GM19455 (cell line): ENCODE data around the gene DEDD.

Experiments used
- ATAC-seq: cut with Tn5 transposase; IDR thresholded peaks from one replicate; pipeline ENCODE4 v1.9.1; 2021; ENCODE audit not compliant: unreplicated experiment

DEDD gene

GRCh38 chr1:161163793-161164192 is 31.3 kb upstream of the DEDD start:
- ATAC-seq: no peak

- ATAC-seq: no peak
Measured at GRCh38 chr1:161162806-161163205, 30.3 kb upstream of the DEDD start.

GRCh38 chr1:161162052-161162451 is 29.6 kb upstream of the DEDD start:
- no peak for ATAC-seq

GRCh38 chr1:161161652-161162051 is 29.2 kb upstream of the DEDD start:
- ATAC-seq: no peak

GRCh38 chr1:161160671-161161145 is 28.2 kb upstream of the DEDD start:
- ATAC-seq: no peak

- ATAC-seq: no peak
Measured at GRCh38 chr1:161159913-161160243, 27.4 kb upstream of the DEDD start.

- ATAC-seq: peak; percentile 78
Measured at GRCh38 chr1:161159087-161159912, 26.8 kb upstream of the DEDD start, which contains the start of gene USP21. USP21 (plus strand) TSS chr1:161159500; CDS start chr1:161160641, 1,141 bp downstream.

DNA sequence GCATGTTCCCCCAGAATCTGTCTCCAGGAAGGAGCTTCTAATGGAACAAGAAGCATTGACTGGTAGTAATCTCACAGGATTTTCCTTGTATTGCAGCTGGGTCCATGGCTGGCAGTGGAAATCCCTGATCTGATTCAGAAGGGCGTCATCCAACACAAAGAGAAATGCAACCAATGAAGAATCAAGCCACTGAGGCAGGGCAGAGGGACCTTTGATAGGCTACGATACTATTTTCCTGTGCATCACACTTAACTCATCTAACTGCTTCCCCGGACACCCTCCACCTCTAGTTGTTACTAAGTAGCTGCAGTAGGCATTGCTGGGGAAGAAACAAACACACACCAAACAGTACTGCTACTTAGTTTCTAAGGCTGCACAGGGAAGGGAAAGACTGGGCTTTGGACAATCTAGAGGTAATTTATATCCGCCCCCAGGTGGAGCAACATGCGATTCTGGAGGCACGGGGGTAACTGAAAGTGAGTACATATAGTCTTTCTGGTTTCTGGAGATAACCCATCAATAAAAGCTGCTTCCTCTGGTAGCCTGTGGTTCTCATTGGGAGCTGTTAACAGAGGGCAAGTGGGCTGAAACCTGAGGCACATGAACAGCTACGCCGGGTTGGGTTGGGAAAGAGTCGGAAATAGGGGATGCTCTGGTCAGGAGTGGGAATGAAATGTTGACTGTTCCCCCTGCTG is 26.0 kb upstream of the DEDD start:
- ATAC-seq: no peak

- no peak for ATAC-seq
Measured at GRCh38 chr1:161157867-161158266, 25.4 kb upstream of the DEDD start.

GRCh38 chr1:161153682-161154337 is 21.3 kb upstream of the DEDD start, which contains the start of gene UFC1:
UFC1 (plus strand) TSS chr1:161153978; CDS start chr1:161153998, 20 bp downstream.
- peak; percentile 85 for ATAC-seq

DNA sequence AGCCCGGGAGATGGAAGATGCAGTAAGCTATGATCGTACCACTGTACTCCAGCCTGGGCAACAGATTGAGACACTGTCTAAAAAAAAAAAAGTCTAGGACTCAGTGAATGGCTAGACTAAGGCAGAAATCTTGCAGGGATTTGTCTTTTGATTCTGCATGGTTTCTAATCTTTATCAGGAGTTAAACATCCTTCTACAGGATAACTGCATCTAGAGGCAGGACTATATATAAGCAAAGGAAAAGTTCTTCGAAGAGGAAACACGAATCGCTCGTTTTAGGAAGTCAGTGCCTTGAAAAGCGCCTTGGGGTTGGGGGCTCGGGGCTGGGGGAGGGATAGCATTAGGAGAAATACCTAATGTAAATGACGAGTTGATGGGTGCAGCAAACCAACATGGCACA is 20.7 kb upstream of the DEDD start:
- no peak for ATAC-seq

DNA sequence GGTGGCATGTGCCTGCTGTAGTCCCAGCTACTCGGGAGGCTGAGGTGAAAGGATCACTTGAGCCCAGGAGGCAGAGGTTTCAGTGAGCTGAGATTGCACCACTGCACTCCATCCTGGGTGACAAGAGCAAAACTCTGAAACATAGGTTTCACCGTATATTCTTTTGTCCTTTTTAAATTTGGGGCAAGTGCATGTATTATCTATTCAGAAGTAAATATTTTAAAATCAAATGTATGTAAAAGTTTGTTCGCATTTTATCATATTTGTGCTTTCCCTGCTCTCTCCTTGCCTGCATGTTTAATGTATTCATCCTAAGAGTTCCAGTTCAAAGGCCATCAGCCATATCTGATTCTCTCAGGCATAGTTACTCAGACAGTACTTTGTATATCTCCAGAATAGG is 13.4 kb upstream of the DEDD start:
- no peak for ATAC-seq

DNA sequence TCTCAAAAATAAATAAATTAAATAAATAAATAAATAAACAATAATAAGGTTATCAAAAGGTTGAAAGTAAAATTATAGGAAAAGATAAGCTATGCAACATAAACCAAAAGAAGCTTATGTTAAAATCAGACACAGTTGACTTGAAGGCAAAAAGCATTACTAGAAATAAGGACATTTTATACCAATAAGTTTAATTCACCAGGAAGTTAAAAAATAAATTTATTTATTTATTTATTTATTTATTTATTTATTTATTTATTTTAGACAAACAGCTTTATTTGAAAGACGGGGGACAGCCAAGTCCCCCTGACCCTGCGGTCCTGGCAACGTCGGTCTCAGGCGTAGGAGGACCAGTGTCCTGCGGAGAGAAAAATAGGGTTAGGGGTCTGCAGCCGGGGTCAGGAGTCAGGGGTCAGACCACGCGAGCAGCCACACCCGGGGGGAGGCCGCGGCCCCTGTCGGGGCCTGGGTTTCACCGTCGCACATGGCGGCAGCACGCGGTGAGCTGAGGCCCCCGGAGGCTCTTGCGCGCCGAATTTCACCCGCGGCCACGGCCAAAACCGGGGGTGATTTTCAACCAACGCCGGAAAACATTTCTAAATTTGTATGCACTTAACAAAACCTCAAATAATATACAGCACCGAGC is 8.4 kb upstream of the DEDD start:
- ATAC-seq: no peak

DNA sequence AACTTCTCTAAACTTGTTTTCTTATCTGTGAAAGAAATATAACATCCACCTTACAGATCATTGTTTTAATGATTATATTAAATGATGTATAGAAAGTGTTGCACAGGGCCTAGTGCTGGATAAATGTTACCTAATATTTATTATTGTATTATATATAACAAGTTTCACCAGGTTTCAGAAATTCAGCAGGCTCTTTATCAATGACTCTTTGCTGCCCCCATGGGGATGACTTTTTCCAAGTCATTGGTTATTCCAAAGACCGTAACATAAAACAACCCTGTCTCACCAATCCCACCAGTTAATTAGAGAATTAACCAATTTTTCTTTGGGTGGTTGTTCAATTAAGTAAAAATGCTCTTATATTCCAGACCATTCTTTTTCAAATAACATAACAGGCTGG is 7.3 kb upstream of the DEDD start:
- no peak for ATAC-seq

DNA sequence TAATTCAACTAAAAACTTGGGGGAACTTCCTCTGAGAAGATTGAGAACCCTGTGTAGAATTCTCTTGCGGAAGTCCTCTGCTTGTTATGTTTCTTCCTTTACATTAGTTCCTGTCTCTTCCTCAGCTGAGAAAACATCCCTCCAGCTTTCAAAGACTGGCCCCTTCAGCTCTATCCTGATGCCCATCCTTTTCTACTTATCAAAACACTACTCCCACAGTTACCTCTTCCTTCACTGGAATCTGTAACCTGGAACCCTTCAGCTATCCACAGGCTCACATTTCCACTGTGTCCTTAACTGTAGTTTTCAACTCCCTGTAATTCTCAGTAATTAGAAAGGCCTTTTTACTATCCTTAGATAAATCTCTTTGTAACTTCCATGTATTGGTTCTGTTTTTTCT is 6.0 kb upstream of the DEDD start:
- ATAC-seq: no peak

- no peak for ATAC-seq
Measured at GRCh38 chr1:161137881-161138280, 5.4 kb upstream of the DEDD start.

DNA sequence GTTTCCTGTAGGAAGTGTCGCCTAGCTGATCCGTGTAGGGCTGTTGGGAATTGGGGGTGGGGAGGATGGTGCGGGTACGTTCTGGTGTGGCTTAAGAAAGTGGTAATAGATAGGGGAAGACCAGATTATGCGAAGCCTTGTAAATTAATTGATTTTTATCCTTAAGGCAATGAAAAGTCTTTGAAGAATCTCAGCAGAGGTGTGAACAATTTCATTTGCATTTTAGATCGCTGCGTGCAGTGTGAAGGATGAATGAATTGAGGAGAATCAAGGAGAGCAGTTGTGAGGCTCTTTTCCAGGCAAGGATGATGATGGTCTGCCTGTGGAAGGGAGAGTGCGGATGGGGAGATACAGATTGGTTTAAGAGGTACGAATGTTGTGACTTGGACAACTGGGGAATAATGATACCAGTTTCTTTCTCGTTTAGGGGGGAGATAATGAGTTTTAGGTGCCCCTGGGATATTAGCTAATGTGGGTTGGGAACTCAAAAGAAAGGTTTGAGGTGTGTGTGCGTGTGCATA is 813 bp upstream of the DEDD start:
- ATAC-seq: no peak

GRCh38 chr1:161131523-161132409 is 701 bp downstream of the DEDD start:
- peak; percentile 3 for ATAC-seq

- ATAC-seq: no peak
Measured at GRCh38 chr1:161130266-161130665, 2.2 kb downstream of the DEDD start.
